Uterus (tissue), 2 donors: Measurements from ENCODE around the gene SHOC2.

ENCODE experiments used
- POLR2A ChIP-seq, 2 donors: fragments of 450-650 bp; IDR thresholded peaks; one replicate each; pipeline ENCODE4 v1.6.1; 2016; ENCODE audit warnings: antibody characterized with exemption in 2 of 2, mild to moderate bottlenecking in 1 of 2, moderate library complexity in 1 of 2
- TF ChIP-seq, protein P1 (sequence below), 4 experiments: fragments of 200-600 bp in 2 of 4; fragments of 450-650 bp in 2 of 4; sonication (generic) in 2 of 4; IDR thresholded peaks; one replicate each; pipeline ENCODE4 v1.5.1; 2016 to 2019; ENCODE audit warnings: antibody characterized with exemption in 4 of 4, mild to moderate bottlenecking in 2 of 4, moderate library complexity in 1 of 4

DNA sequence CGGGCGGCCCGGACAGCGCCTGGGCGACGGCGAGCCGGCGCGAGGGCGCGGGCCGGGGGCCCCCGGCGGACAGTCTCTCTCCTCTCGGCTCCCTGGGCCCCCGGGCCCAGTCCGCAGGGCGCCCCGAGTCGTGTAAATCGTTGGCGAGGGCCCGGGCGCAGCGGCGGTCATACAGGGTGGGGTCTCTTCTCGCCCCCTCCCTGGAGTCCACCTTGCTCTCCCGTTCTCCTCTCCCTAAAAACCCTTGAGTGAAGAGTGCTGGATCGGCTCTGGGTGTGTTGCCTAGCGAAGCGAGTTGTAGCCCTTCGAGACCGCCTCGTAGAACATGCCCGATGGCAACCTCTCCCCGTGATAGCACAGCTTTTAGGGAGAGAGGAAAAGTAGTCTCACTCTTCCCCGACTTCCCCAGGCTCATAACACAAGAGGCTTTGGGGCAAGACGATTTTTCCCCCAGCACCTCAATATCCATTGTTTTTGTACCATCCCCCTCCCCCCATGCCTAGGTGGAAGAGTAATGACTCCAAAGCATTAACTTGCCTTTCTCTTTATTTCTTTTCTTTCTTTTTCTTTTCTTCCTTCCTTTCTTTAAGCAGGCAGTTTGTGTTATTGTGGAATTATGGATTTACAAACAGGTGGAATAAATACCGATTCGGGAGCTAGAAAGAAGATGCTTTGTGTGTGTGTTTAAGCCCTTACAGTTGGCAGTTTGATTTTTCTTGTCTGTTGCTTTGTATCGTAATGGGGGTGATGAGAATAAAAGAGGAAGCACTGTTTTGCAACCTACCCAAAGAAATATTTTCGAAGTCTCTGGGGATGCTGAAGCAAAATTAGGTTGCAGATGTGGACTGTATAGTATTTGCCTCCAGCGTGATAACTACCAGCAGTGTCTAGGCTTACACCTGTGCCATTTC, 822 bp downstream of the SHOC2 start:
- TF ChIP-seq, protein P1, sequence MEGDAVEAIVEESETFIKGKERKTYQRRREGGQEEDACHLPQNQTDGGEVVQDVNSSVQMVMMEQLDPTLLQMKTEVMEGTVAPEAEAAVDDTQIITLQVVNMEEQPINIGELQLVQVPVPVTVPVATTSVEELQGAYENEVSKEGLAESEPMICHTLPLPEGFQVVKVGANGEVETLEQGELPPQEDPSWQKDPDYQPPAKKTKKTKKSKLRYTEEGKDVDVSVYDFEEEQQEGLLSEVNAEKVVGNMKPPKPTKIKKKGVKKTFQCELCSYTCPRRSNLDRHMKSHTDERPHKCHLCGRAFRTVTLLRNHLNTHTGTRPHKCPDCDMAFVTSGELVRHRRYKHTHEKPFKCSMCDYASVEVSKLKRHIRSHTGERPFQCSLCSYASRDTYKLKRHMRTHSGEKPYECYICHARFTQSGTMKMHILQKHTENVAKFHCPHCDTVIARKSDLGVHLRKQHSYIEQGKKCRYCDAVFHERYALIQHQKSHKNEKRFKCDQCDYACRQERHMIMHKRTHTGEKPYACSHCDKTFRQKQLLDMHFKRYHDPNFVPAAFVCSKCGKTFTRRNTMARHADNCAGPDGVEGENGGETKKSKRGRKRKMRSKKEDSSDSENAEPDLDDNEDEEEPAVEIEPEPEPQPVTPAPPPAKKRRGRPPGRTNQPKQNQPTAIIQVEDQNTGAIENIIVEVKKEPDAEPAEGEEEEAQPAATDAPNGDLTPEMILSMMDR (IDR thresholded peaks at IDR 0.05), result no peak
- TF ChIP-seq POLR2A (IDR thresholded peaks at IDR 0.05), result no peak
